Activated T-cell treated with anti-CD3 and anti-CD28 coated beads for 1 hour (primary cell): Measurements from ENCODE around the gene FOXB2.
"Not testable (repeated sequence)": the region's sequence is repeated elsewhere in the genome, so short reads cannot be mapped to it uniquely, and the experiment has no call there.

ENCODE experiments used
- DNase-seq: peaks from one replicate; pipeline ENCODE4 v3.0.0-alpha.2; 2020; ENCODE audit warnings: low read depth

Gene FOXB2

GRCh38 chr9:77019236-77019925, at the start of gene FOXB2:
Gene FOXB2 (plus strand): TSS chr9:77019655. CDS start chr9:77019655, 0 bp downstream.
- DNase-seq, result no peak

GRCh38 chr9:76969716-76970115, 49.7 kb upstream of the FOXB2 start:
- no peak for DNase-seq

- DNase-seq, result not testable (repeated sequence)
Measured at GRCh38 chr9:76978831-76979230, 40.6 kb upstream of the FOXB2 start.

- no peak for DNase-seq
Measured at GRCh38 chr9:76980566-76980965, 38.9 kb upstream of the FOXB2 start.

GRCh38 chr9:76984486-76984885, 35.0 kb upstream of the FOXB2 start:
- no peak for DNase-seq

- DNase-seq, result no peak
Measured at GRCh38 chr9:76985581-76985980, 33.9 kb upstream of the FOXB2 start.

GRCh38 chr9:76987594-76988200, 31.8 kb upstream of the FOXB2 start:
- no peak for DNase-seq

- no peak for DNase-seq
Measured at GRCh38 chr9:76988941-76989340, 30.5 kb upstream of the FOXB2 start.

GRCh38 chr9:76989501-76989900, 30.0 kb upstream of the FOXB2 start:
- DNase-seq, result no peak

- DNase-seq, result no peak
Measured at GRCh38 chr9:76996700-76997099, 22.8 kb upstream of the FOXB2 start.

GRCh38 chr9:76999261-76999660, 20.2 kb upstream of the FOXB2 start:
- no peak for DNase-seq

GRCh38 chr9:77000330-77000729, 19.1 kb upstream of the FOXB2 start:
- no peak for DNase-seq

- DNase-seq, result no peak
Measured at GRCh38 chr9:77003366-77003765, 16.1 kb upstream of the FOXB2 start.

- no peak for DNase-seq
Measured at GRCh38 chr9:77005216-77005615, 14.2 kb upstream of the FOXB2 start.

- no peak for DNase-seq
Measured at GRCh38 chr9:77010527-77010926, 8.9 kb upstream of the FOXB2 start.

- DNase-seq, result peak; percentile 47
Measured at GRCh38 chr9:77011973-77012821, 7.3 kb upstream of the FOXB2 start.

GRCh38 chr9:77013206-77013931, 6.1 kb upstream of the FOXB2 start:
- DNase-seq, result no peak

- no peak for DNase-seq
Measured at GRCh38 chr9:77013932-77014596, 5.4 kb upstream of the FOXB2 start.

GRCh38 chr9:77014597-77015263, 4.7 kb upstream of the FOXB2 start:
- DNase-seq, result no peak

- no peak for DNase-seq
Measured at GRCh38 chr9:77015327-77016048, 4.0 kb upstream of the FOXB2 start.

GRCh38 chr9:77016121-77016525, 3.3 kb upstream of the FOXB2 start:
- DNase-seq, result no peak
